ENCODE results near the gene PACSIN3.

DNA sequence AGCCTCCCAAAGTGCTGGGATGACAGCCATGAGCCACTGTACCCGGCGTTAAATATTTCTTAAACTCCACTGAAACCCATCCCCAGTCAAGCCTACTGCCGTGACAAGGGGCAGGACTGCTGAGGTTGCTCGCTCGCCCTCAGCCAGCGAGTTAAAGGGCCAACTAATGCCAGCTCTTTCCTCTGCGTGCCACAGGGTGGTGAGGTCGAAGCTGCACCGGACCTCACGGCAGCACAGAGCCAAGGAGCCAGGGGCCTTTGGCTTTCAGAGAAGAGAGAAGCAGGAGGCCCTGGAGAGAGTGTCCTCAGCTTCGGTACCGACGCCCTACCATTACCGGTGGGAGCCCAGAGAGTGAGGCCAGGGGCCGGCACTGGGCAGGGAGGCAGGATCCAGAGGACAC, 22.3 kb downstream of the PACSIN3 start:
- TF ChIP-seq, protein P1, sequence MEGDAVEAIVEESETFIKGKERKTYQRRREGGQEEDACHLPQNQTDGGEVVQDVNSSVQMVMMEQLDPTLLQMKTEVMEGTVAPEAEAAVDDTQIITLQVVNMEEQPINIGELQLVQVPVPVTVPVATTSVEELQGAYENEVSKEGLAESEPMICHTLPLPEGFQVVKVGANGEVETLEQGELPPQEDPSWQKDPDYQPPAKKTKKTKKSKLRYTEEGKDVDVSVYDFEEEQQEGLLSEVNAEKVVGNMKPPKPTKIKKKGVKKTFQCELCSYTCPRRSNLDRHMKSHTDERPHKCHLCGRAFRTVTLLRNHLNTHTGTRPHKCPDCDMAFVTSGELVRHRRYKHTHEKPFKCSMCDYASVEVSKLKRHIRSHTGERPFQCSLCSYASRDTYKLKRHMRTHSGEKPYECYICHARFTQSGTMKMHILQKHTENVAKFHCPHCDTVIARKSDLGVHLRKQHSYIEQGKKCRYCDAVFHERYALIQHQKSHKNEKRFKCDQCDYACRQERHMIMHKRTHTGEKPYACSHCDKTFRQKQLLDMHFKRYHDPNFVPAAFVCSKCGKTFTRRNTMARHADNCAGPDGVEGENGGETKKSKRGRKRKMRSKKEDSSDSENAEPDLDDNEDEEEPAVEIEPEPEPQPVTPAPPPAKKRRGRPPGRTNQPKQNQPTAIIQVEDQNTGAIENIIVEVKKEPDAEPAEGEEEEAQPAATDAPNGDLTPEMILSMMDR (IDR thresholded peaks at IDR 0.05; ENCODE audit: extremely low read depth in 1 of 2, insufficient read depth in 1 of 2, low read depth in 1 of 2, low read length in 2 of 2), result no peak
- TF ChIP-seq, protein P2, sequence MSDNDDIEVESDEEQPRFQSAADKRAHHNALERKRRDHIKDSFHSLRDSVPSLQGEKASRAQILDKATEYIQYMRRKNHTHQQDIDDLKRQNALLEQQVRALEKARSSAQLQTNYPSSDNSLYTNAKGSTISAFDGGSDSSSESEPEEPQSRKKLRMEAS (IDR thresholded peaks at IDR 0.05; ENCODE audit: insufficient read depth, insufficient read length), result no peak
- no peak for TF ChIP-seq JUN (IDR thresholded peaks at IDR 0.05; ENCODE audit: borderline replicate concordance, insufficient read depth, insufficient read length, low read depth)
- no peak for TF ChIP-seq POLR2A (IDR thresholded peaks at IDR 0.05; ENCODE audit: low read depth, low read length)
- TF ChIP-seq POLR2AphosphoS5 (IDR thresholded peaks at IDR 0.05; ENCODE audit: insufficient read depth, low read depth, low read length), result no peak
- no peak for TF ChIP-seq EZH2 (IDR thresholded peaks at IDR 0.05; ENCODE audit: borderline replicate concordance, low read depth, low read length, severe bottlenecking)
- no peak for TF ChIP-seq FOS (IDR thresholded peaks at IDR 0.05; ENCODE audit: borderline replicate concordance, insufficient read depth, low read length)

All from endothelial cell of umbilical vein (primary cell).